ENCODE results near the gene HAUS2.

The HAUS2 gene

DNA sequence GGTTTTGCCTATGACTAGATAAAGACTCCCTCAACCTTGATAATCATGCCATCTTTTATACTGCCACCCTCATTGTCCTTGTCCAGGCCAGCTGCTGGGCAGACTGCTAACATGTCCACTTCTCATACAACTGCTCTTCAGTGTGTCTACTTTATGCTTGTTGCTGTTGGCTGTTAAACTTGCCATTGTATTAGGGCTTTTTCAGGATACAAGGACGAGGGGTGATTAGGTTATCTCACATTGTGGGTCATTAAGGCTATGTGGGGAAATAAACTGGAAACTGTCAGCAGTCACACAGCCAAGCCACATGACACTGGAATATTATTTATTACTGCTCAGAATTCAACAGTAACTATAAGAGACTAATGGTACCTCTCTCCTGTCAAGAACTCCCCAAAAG is 62.9 kb downstream of the HAUS2 start:
- DNase-seq, result no peak

- no peak for DNase-seq
These were observed 63.8 kb downstream of the HAUS2 start for GRCh38 chr15:42612367-42612912.

- no peak for DNase-seq
These were observed 67.5 kb downstream of the HAUS2 start for GRCh38 chr15:42616107-42616506.

All from Kasumi-1 (cell line).